Hepatic stellate cell (primary cell): ENCODE measurements around the gene NUP98.

Source experiments
- DNase-seq: peaks from one replicate; pipeline ENCODE4 v3.0.0; 2011; ENCODE audit warnings: low spot score

NUP98 gene

DNA sequence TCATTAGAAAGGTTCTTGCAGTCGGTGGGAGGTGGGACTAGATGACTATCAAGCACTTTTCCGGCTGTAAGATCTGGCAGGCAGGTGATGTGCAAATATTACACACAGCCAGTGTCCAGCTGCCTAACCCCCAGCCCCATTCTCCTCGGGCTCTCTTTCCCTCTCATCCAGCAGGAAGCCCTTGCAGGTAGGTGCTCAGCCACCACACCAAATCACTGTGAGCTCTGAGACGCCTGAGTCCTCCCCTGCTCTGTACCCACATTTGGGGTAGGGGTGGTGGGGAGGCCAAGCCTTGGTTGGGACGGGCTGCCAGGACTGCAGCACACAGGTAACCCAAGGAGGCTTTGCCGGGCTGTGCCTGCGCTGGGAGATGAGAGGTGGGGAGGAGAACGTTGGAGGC lies 156.2 kb downstream of the NUP98 start:
- DNase-seq = no peak

- no peak for DNase-seq
These were observed 157.5 kb downstream of the NUP98 start for GRCh38 chr11:3639841-3640240.

GRCh38 chr11:3638513-3638912 lies 158.8 kb downstream of the NUP98 start:
- no peak for DNase-seq

DNA sequence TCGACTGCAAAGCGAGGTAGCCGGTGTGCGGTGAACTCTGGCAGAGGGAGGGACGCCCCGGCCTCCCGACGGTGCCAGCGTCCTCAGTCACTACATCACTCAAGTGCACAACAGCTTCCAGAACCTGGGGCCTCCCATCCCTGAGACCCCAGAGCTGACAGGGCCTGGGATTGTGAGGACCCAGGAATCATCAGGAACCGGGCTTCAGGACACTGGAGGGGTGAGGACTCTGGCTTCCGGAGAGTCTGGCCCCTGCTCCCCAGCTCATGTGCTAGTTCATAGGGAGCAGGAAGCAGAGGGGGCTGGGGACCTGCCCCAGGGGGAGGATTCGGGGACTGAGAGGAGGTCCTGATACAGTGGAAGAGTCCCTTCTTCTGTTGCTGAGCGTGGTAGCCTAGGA lies 160.2 kb downstream of the NUP98 start:
- no peak for DNase-seq

DNA sequence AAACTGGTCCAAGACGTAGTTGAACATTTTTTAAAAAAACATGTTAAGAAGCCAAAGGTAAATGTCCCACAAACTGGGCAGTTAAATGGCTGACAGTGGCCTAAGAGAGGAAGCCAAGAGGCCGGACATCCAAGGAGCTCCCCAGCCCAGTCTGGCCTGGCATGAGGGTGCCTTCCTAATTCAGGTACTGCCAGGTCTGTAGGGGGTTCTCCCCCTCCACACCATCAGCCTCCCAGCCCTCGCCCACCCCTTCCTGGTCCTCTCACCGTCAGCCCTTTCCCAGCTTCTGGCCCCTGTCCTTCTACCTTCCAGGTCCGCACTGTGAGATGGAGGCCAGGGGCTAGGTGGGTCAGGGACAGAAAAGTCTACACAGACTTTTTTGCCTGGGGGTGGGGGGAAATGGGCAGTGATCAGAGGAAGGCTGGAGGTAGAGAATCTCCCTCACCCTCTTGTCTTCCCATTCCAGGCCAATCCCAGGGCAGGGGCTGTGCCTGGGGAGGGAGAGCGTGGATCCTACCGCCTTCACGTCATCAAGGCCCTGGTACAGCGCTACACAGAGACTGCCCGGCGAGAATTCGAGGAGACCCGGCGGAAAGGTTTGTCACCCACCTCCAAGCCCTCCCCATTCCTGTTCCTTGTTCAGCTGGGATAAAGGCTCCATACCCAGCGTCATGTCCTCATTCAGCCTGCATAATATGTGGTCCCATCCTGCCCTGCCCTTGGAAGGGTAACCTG lies 161.5 kb downstream of the NUP98 start:
- no peak for DNase-seq

GRCh38 chr11:3632070-3632660 lies 165.2 kb downstream of the NUP98 start:
- DNase-seq = no peak

DNA sequence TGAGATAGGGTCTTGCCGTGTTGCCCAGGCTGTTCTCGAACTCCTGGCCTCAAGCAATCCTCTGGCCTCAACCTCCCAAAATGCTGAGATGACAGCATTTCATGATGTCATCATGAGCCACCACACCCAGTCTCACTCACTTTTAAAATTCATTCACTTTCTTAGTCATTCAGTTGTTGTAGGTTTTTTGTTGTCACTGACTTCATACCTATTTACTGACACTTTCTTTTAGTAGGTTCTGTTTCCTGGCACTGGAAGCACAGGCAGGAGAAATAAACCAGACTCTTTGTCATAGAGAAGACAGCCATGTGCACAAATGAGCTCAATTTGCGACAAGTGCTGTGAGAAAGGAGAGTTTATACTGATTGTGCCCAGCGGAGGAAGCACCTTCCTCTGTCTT lies 166.0 kb downstream of the NUP98 start:
- DNase-seq = no peak

DNA sequence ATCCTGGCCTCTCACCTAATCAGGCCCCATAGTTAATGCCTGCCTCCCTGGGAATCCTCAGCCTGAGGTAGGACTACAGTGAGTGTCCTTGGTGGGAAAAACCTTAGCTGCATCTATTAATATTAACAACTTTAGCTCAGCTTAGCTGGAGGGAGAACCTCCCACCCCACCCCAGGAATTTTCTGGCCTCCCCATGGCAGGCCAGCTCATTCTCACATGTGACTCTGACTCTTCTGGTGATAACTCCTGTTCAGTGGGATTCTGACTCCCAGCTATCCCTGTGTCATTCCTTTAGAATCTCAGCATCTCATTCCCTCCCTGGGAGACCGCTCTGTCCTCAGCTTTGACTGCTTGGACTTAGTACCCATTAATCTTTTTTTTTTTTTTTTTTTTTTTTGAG lies 170.1 kb downstream of the NUP98 start:
- DNase-seq = peak; percentile 82

DNA sequence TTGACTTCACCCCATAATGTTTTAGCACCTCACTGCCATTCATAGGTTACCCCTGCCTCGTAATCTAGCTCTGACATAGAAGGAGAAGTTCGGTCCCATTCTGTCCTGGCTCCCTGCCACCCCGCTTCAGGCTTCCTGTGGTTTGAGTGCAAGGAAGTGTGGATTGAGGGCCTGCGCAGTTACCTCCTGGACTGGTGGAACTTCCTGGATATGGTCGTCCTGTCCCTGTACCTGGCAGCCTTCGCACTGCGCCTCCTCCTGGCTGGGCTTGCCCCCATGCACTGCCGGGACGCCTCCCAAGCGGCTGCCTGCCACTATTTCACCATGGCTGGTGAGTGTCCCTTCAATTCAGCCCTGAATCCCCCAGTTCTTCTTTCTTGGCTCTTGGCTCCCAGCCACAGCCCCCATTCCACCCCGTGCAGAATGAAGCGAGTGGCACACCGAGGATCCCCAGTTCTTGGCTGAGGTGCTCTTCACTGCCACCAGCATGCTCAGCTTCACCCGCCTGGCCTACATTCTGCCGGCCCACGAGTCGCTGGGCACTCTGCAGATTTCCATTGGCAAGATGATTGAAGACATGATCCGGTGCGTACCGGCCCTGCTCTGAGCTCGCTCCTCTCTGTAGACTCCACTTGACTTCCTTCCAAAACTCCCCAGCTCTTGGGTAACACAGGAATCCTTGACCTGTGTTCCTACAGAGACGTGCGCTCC lies 170.9 kb downstream of the NUP98 start:
- DNase-seq = no peak
